Ureter (tissue), 1 donor: ENCODE data around the gene SIPA1L3. TPM values are rescaled to one million over a fixed set of nuclear protein-coding genes. Genes with fewer than 3 reads are reported as not detected.

Experiments
- DNase-seq: peaks from one replicate; pipeline ENCODE4 v3.0.0-alpha.2; 2020; ENCODE audit warnings: low spot score
- total RNA-seq: library from RNA; stranded (reverse); gene quantifications from one replicate; pipeline ENCODE4 v1.2.4, GENCODE V29; 2023
- donor health status: DM: yes; HTN: yes; CAD: no.

SIPA1L3 gene
- total RNA-seq, 1 donor from 2014 or later: 60.4 TPM

GRCh38 chr19:37977391-37977790 is 70.4 kb downstream of the SIPA1L3 start:
- no peak for DNase-seq

- DNase-seq: no peak
Measured at GRCh38 chr19:37977992-37978391, 71.0 kb downstream of the SIPA1L3 start.

DNA sequence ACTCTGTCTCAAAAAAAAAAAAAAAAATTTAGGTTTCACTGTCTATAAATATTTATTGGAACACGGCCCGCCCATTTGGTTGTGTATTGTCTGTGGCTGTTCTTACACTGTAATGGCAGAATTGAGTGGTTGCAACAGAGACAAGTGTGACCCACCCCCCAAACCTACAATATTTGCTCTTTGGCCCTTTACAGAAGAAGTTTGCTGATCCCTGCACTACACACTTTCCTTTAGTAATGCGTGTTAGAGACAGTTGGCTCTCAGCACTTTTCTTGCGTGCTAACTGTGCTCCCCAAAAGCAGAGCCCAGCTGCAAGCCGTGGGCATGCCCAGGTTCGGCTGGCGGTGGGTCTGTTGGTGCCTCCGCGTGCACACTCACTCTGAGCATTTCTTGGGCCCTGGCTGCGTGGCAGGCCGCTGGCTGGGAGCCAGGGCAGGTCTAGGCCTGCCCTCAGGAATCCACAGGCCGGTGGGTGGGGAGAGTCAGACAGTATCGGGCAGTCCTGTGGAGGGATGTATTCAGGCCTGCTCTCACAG is 72.6 kb downstream of the SIPA1L3 start:
- DNase-seq: peak; percentile 70

DNA sequence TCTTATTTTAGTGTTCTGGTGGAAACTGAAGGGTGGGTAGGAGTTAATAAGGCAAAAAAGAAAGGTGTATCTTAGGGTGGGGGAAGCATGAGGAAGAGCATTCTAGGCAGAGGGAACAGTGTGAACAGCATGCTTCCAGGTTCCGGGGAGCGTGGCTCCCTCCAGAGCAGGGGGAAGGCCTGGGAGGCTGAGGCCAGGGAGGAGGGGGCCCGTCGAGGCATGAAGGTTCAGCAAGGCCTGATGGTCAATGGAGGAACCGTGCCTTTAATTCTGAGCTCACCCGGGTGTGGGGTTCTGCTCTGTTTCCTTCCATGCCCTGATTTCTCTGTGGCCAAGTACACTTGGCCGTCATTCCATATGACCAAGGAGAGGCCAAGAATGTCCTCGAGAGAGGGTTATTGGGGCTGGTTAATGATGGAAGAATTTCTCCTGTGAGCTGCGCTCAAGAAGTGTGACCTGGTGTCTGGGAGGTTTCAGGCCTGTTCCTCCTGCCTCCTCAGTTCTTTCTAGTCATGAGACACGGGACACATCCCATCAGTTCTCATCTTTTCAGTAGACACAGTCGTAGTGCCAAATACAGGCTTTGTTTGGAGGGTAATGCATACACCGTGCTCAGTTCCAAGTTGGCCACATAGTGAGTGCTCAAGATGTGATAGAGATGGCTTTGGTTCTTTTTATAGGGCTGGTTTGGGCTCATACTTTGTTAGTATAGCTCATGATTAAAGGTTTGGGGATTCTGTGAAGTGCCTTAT is 73.6 kb downstream of the SIPA1L3 start:
- no peak for DNase-seq

- DNase-seq: no peak
Measured at GRCh38 chr19:37981785-37982475, 74.9 kb downstream of the SIPA1L3 start.

- DNase-seq: no peak
Measured at GRCh38 chr19:37982655-37983054, 75.6 kb downstream of the SIPA1L3 start.

GRCh38 chr19:37983153-37983552 is 76.1 kb downstream of the SIPA1L3 start:
- DNase-seq: no peak

DNA sequence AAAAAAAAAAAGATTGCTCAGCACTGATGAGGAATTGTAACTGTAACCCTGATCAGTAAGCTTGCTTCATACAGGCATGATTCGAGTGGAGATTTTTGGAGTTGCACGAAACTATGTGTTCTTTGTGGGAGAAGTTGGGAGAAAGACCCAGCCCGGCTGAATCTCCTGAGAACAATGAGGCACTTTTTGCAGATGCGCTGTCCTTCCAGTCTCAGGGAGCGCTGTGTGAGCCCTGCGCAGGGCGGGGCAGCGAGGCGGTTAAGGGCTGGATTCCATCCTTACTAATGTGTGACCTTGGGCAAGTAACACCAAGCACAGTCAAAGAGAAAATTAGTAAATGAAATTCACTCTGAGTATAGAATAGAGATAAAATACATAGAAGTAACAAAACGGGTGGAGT is 76.9 kb downstream of the SIPA1L3 start:
- no peak for DNase-seq

DNA sequence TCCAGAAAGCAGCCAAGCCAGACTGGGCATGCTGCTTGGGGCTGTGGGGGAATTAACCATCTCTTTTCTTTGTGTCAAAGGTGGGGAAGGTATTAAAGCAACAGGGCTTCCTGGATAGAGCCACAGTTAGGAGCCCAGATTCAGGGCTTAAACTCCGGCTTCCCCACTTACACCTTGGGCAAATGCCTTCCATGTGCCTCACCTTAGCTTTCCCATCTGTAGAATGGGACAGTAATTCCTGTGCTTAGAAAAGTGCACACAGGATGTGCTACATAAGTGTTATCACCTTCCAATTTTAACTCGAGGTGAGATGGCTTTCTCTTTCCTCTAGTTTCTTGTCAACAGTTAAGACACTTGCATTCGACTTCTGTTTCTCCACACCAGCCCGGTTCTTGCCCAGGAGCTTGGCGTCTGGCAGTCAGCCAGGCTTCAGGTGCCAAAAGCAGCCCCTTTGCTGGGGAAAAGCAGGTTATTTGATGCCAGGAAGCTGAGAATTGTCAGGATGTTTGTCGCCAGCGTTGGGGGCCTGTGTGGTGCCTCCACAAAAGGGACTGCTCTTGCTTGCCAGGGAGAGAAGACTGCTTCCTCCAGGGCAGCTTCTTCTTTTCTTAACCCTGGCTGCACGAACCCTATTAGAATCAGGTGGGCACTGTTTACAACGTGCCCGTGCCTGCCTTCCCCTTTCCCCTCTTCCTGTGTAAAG is 79.2 kb downstream of the SIPA1L3 start:
- no peak for DNase-seq

GRCh38 chr19:37987356-37988332 is 80.6 kb downstream of the SIPA1L3 start:
- DNase-seq: no peak

GRCh38 chr19:37988758-37989635 is 82.0 kb downstream of the SIPA1L3 start:
- no peak for DNase-seq

GRCh38 chr19:37989855-37990254 is 82.8 kb downstream of the SIPA1L3 start:
- DNase-seq: no peak

DNA sequence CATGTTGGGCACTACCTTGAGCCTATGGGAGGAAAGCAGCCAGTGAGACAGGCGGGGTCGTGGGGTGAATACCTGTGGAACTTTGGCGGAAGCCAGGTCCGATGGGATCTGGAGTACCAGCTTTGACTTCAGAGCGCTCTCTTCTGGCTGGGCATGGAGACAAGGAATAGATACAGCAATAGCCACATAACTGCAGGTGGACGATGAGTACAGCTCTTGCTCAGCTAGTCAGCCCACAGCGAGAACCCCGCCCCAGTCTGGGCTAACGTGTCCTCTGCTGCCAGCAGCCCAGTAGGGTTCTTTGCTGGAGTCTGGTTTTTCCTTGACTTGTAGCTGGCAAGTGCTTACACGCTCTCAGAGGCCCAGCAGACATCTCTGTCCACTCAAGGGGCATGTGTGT is 83.4 kb downstream of the SIPA1L3 start:
- DNase-seq: peak; percentile 68

DNA sequence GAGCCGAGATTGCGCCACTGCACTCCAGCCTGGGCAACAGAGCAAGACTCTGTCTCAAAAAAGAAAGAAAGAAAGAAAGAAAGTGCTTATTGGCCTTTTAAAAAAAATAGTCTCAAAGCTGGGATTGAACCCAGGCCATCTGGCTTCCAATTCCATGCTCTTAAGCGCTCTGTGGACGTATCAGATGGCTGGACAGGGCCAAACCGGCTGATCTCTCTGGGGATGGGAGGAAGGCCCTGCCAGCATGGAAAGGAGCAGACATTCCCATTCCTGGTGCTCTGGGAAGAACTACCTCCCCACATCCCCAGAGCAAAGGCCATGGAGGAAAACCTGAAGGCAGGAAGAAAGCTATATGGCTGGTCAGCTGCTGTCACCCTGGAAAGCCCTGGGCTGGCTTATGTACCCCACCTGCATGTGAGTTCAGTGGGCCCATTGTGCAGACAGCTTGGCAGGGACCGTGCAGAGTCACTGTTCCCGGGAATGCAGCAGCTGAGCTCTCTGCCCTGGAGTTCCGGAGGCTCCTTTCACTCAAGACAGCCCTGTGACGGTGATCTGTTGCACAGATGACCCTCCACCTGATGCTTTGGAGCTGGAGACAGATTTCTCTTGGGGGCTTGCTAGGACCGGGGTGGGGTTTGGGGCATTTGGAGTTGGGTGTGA is 84.3 kb downstream of the SIPA1L3 start:
- no peak for DNase-seq

GRCh38 chr19:37991841-37992248 is 84.8 kb downstream of the SIPA1L3 start:
- no peak for DNase-seq

GRCh38 chr19:37992761-37993160 is 85.8 kb downstream of the SIPA1L3 start:
- DNase-seq: no peak

GRCh38 chr19:37994823-37995130 is 87.8 kb downstream of the SIPA1L3 start:
- DNase-seq: no peak

- no peak for DNase-seq
Measured at GRCh38 chr19:37995346-37995745, 88.3 kb downstream of the SIPA1L3 start.

- no peak for DNase-seq
Measured at GRCh38 chr19:37997911-37998344, 90.9 kb downstream of the SIPA1L3 start.

GRCh38 chr19:37998801-37999308 is 91.8 kb downstream of the SIPA1L3 start:
- no peak for DNase-seq
